OCI-LY1 (cell line): ENCODE results near the gene MCM8.

Source experiments
- H2AFZ ChIP-seq: fragments of 200-600 bp; sonication (generic), shearing (Covaris generic); 2 replicates; pipeline ENCODE4 v1.6.0; 2014; ENCODE audit warnings: antibody characterized with exemption, mild to moderate bottlenecking, low read length
- H3F3A ChIP-seq: fragments of 200-600 bp; sonication (generic), shearing (Covaris generic); 2 replicates; pipeline ENCODE4 v1.6.0; 2014; ENCODE audit warnings: mild to moderate bottlenecking, antibody characterized with exemption, low read length, moderate library complexity; ENCODE audit not compliant: insufficient read depth
- H3K27ac ChIP-seq: fragments of 200-600 bp; sonication (generic); 2 replicates; pipeline ENCODE4 v1.5.1; 2014; ENCODE audit warnings: low read length, mixed run types, mild to moderate bottlenecking, low read depth; ENCODE audit not compliant: poor library complexity, severe bottlenecking
- H3K27me3 ChIP-seq: fragments of 200-600 bp; sonication (generic); 2 replicates; pipeline ENCODE4 v1.6.0; 2014; ENCODE audit warnings: antibody characterized with exemption, mild to moderate bottlenecking, low read length, moderate library complexity; ENCODE audit not compliant: insufficient read depth
- H3K36me3 ChIP-seq: fragments of 200-600 bp; sonication (generic); 2 replicates; pipeline ENCODE4 v1.6.1; 2014; ENCODE audit warnings: mild to moderate bottlenecking, antibody characterized with exemption, low read length, moderate library complexity, mixed read lengths; ENCODE audit not compliant: insufficient read depth
- H3K4me1 ChIP-seq: fragments of 200-600 bp; sonication (generic); 2 replicates; pipeline ENCODE4 v1.5.1; 2014; ENCODE audit warnings: mild to moderate bottlenecking, low read length, moderate library complexity; ENCODE audit not compliant: insufficient read depth, severe bottlenecking
- H3K4me2 ChIP-seq: fragments of 200-600 bp; sonication (generic), shearing (Covaris generic); 2 replicates; pipeline ENCODE4 v1.6.1; 2014; ENCODE audit warnings: low read length
- H3K4me3 ChIP-seq: fragments of 200-600 bp; sonication (generic); 2 replicates; pipeline ENCODE4 v1.5.1; 2014; ENCODE audit warnings: low read length, low read depth, mild to moderate bottlenecking, mixed read lengths; ENCODE audit not compliant: poor library complexity, severe bottlenecking
- H3K79me2 ChIP-seq: fragments of 200-600 bp; shearing (Covaris generic); 2 replicates; pipeline ENCODE4 v1.6.1; 2016; ENCODE audit warnings: mixed run types, low read length, mixed read lengths; ENCODE audit not compliant: insufficient read depth
- H3K9ac ChIP-seq: fragments of 200-600 bp; sonication (generic), shearing (Covaris generic); 2 replicates; pipeline ENCODE4 v1.6.1; 2014; ENCODE audit warnings: mild to moderate bottlenecking, low read length, mixed read lengths
- H3K9me2 ChIP-seq: fragments of 200-600 bp; sonication (generic), shearing (Covaris generic); 2 replicates; pipeline ENCODE4 v1.6.1; 2014; ENCODE audit warnings: low read depth, mild to moderate bottlenecking, low read length, mixed read lengths
- H3K9me3 ChIP-seq: fragments of 200-600 bp; shearing (Covaris generic); 2 replicates; pipeline ENCODE4 v1.6.1; 2014; ENCODE audit warnings: low read length, mixed read lengths
- H4K20me1 ChIP-seq: fragments of 200-600 bp; sonication (generic), shearing (Covaris generic); 2 replicates; pipeline ENCODE4 v1.6.0; 2016; ENCODE audit warnings: mild to moderate bottlenecking, low read length; ENCODE audit not compliant: insufficient read depth
- CTCF ChIP-seq: fragments of 200-600 bp; sonication (generic), shearing (Covaris generic); IDR thresholded peaks from 2 replicates; pipeline ENCODE4 v1.5.1; 2017; ENCODE audit warnings: mild to moderate bottlenecking, antibody characterized with exemption, low read length, moderate library complexity, mixed read lengths
- EZH2 ChIP-seq: fragments of 200-600 bp; sonication (generic), shearing (Covaris generic); IDR thresholded peaks from 2 replicates; pipeline ENCODE4 v1.8.0; 2017; ENCODE audit warnings: borderline replicate concordance, mixed run types, mild to moderate bottlenecking, antibody characterized with exemption, low read length, moderate library complexity, mixed read lengths

Gene MCM8

GRCh38 chr20:5991623-5992441 is 41.4 kb downstream of the MCM8 start:
- Histone ChIP-seq H3K9me3 (no peaks in the 10 kb centered on the region), H3K4me1 (no peaks in the 10 kb centered on the region), H3F3A (peaks cover 6% of the 10 kb centered on the region; the same call in 1 of the 2 replicates), H3K79me2 (no peaks in the 10 kb centered on the region), H4K20me1 (no peaks in the 10 kb centered on the region), H2AFZ (no peak overlapping the region), H3K36me3 (peaks cover 92% of the 10 kb centered on the region), H3K4me2 (no peak overlapping the region), H3K9ac (no peak overlapping the region), H3K9me2 (no peaks in the 10 kb centered on the region), H3K27me3 (no peaks in the 10 kb centered on the region), H3K4me3 (no peak overlapping the region), H3K27ac (no peak overlapping the region)
- TF ChIP-seq CTCF (no peak), EZH2 (no peak)

- Histone ChIP-seq H3K27ac (no peak overlapping the region), H3K9ac (no peak overlapping the region)
Measured at GRCh38 chr20:5996765-5997164, 46.3 kb downstream of the MCM8 start.

GRCh38 chr20:5999783-6000182 is 49.3 kb downstream of the MCM8 start:
- Histone ChIP-seq H3K27ac (no peak overlapping the region), H4K20me1 (no peaks in the 10 kb centered on the region), H3K9me2 (no peaks in the 10 kb centered on the region), H3K9ac (no peak overlapping the region), H3K79me2 (no peaks in the 10 kb centered on the region), H3K4me3 (no peak overlapping the region), H3F3A (peaks cover 10% of the 10 kb centered on the region; the same call in 1 of the 2 replicates), H3K36me3 (peaks cover 28% of the 10 kb centered on the region), H2AFZ (no peak overlapping the region), H3K27me3 (no peaks in the 10 kb centered on the region), H3K4me1 (peaks cover 24% of the 10 kb centered on the region), H3K4me2 (no peak overlapping the region), H3K9me3 (no peaks in the 10 kb centered on the region)
- no peak for TF ChIP-seq CTCF
- no peak for TF ChIP-seq EZH2

More at GRCh38 chr20:5996765-5997164, 46.3 kb downstream of the MCM8 start:
- Histone ChIP-seq H2AFZ (no peak overlapping the region), H3K4me3 (no peak overlapping the region), H3K36me3 (peaks cover 58% of the 10 kb centered on the region), H3F3A (peaks cover 5% of the 10 kb centered on the region; the same call in 1 of the 2 replicates), H4K20me1 (no peaks in the 10 kb centered on the region), H3K27me3 (no peaks in the 10 kb centered on the region), H3K79me2 (no peaks in the 10 kb centered on the region), H3K4me2 (no peak overlapping the region), H3K4me1 (peaks cover 14% of the 10 kb centered on the region), H3K9me3 (no peaks in the 10 kb centered on the region), H3K9me2 (no peaks in the 10 kb centered on the region)
- TF ChIP-seq EZH2 (no peak), CTCF (no peak)
